DMS53 (cell line): ENCODE results near the gene KCNQ2.

Experiments
- DNase-seq: peaks from one replicate; lab custom pipeline; 2025; lab: John Stamatoyannopoulos, UW

The KCNQ2 gene

GRCh38 chr20:63417097-63417737 lies 55.2 kb downstream of the KCNQ2 start:
- DNase-seq = no peak

GRCh38 chr20:63416631-63417030 lies 55.8 kb downstream of the KCNQ2 start:
- DNase-seq = no peak

- DNase-seq = no peak
Measured at GRCh38 chr20:63415647-63416391, 56.6 kb downstream of the KCNQ2 start.

GRCh38 chr20:63414720-63415430 lies 57.6 kb downstream of the KCNQ2 start:
- no peak for DNase-seq

- no peak for DNase-seq
Measured at GRCh38 chr20:63413963-63414684, 58.3 kb downstream of the KCNQ2 start.

- DNase-seq = no peak
Measured at GRCh38 chr20:63413323-63413722, 59.1 kb downstream of the KCNQ2 start.

GRCh38 chr20:63412889-63413288 lies 59.6 kb downstream of the KCNQ2 start:
- no peak for DNase-seq

- no peak for DNase-seq
Measured at GRCh38 chr20:63411898-63412631, 60.4 kb downstream of the KCNQ2 start.

GRCh38 chr20:63411151-63411897 lies 61.1 kb downstream of the KCNQ2 start:
- DNase-seq = no peak

GRCh38 chr20:63409834-63410435 lies 62.5 kb downstream of the KCNQ2 start:
- DNase-seq = no peak

GRCh38 chr20:63409066-63409833 lies 63.2 kb downstream of the KCNQ2 start:
- no peak for DNase-seq

- no peak for DNase-seq
Measured at GRCh38 chr20:63408684-63409046, 63.8 kb downstream of the KCNQ2 start.

- DNase-seq = no peak
Measured at GRCh38 chr20:63407928-63408683, 64.3 kb downstream of the KCNQ2 start.

- no peak for DNase-seq
Measured at GRCh38 chr20:63406617-63407245, 65.7 kb downstream of the KCNQ2 start.

- no peak for DNase-seq
Measured at GRCh38 chr20:63406011-63406410, 66.4 kb downstream of the KCNQ2 start.

GRCh38 chr20:63405102-63405730 lies 67.2 kb downstream of the KCNQ2 start:
- DNase-seq = no peak

- no peak for DNase-seq
Measured at GRCh38 chr20:63404129-63405085, 68.0 kb downstream of the KCNQ2 start.
